ENCODE data around the gene TRDMT1.

The TRDMT1 gene

DNA sequence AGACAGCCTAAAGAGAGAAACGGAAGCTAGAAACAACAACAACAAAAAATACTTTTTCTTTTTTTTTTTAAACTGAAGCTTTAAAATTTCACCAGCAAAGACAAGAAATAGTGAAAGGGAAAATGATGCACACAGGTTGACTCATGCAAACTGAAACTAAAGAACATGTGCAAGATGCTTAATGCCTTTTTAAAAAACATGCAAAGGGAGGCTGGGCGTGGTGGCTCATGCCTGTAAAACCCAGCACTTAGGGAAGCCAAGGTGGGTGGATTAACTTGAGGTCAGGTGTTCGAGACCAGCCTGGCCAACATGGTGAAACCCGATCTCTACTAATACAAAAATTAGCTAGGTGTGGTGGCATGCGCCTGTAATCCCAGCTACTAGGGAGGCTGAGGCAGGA, 56.7 kb downstream of the TRDMT1 start:
- Histone ChIP-seq H2AFZ (ENCODE audit: low read depth, low read length) (no peak overlapping the region), H3K4me1 (ENCODE audit: insufficient read depth, low read length) (peaks cover 13% of the 10 kb centered on the region), H3K36me3 (ENCODE audit: insufficient read depth, low read length) (no peaks in the 10 kb centered on the region), H3K27me3 (ENCODE audit: insufficient read depth, low read length) (no peaks in the 10 kb centered on the region), H3K9me3 (ENCODE audit: low read length) (no peaks in the 10 kb centered on the region), H3K4me3 (ENCODE audit: low read length) (no peak overlapping the region)

DNA sequence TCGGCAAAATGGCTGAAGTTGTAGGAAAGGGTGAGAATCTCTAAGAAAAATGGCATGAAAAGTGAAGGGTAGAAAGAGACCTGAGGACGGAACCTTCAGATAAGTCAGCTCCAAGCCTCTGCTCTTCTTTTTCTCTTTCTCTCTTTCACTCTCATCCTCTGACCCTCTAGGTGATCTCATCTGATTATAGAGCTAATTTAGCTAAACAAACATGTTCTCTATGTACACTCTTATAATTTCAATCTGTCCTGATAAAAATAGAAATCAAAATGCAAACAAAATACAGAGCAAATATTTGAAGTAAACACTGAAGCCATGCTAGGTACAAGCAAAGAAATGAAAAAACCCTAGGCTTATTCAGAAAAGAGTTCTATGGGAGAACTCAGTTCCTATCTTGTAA, 57.4 kb downstream of the TRDMT1 start:
- H3K9me3 ChIP-seq (ENCODE audit: low read length) = no peaks in the 10 kb centered on the region
- no peaks in the 10 kb centered on the region for H3K36me3 ChIP-seq (ENCODE audit: insufficient read depth, low read length)
- no peaks in the 10 kb centered on the region for H3K27me3 ChIP-seq (ENCODE audit: insufficient read depth, low read length)
- peaks cover 15% of the 10 kb centered on the region for H3K4me1 ChIP-seq (ENCODE audit: insufficient read depth, low read length)
- H3K4me3 ChIP-seq (ENCODE audit: low read length) = no peak overlapping the region
- no peak overlapping the region for H2AFZ ChIP-seq (ENCODE audit: low read depth, low read length)

DNA sequence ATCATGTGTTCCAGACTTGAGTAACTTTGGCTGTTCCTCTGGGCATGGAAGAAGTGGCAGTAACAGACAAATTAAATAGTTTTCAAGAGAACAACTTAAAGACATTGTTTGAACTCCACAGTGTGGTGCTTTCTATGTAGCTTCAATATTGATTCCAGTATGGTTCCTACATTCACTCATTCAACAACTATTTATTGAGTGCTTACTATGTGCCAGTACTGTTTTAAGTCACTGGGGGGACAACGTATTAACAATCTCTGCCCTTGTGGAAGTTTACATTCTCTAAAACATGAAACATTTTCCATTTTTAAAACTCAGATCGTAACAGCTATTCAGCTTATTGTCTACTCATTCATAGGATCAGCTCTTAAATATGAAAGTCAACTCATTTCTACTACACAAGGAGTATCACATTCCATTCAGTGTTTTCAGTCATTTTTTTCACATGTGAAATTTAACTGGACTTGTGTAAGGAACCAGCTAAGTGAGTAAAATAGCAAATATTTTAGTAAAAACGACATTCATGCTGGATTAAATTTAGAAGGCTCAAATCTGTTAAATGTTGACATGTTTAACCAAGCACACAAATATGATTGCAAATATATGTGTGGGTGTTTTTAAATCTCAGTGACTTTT, 58.3 kb downstream of the TRDMT1 start:
- no peak overlapping the region for H2AFZ ChIP-seq (ENCODE audit: low read depth, low read length)
- peaks cover 19% of the 10 kb centered on the region for H3K4me1 ChIP-seq (ENCODE audit: insufficient read depth, low read length)
- no peaks in the 10 kb centered on the region for H3K36me3 ChIP-seq (ENCODE audit: insufficient read depth, low read length)

DNA sequence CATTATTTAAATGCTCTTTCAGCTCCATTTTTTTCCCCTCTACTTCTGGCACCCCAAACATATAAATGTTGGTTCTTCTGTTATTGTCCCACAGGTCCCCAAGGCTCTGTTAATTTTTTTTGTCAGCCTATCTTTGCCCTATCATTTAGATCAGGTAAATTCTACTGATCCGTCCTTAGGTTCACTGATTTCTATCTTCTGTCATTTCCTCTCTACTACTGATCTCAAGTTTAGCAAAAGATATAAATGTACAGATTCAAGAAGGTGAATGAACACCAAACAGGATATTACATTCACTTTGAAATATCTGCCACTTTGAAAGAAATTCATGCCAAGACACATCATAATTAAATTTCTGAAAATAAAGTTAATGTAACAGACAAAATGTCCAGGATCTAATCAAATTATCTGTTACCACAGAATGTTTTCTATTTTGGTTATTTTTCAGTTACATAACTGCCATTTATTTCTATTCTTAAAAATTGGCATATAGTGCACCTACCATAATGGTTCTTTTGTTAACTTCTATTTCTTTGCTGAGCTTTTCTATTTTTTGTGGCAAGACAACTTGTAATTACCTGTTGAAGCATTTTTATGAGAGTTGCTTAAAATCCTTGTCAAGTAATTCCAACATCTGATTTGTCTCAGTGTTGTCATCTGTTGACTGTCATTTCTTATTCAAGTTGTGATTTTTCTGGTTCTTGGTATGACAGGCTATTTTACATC, 59.8 kb downstream of the TRDMT1 start:
- Histone ChIP-seq H3K4me3 (ENCODE audit: low read length) (no peak overlapping the region), H3K4me1 (ENCODE audit: insufficient read depth, low read length) (peaks cover 13% of the 10 kb centered on the region), H2AFZ (ENCODE audit: low read depth, low read length) (no peak overlapping the region), H3K27me3 (ENCODE audit: insufficient read depth, low read length) (no peaks in the 10 kb centered on the region), H3K36me3 (ENCODE audit: insufficient read depth, low read length) (no peaks in the 10 kb centered on the region), H3K9me3 (ENCODE audit: low read length) (no peaks in the 10 kb centered on the region)

More for the DNA sequence above, 58.3 kb downstream of the TRDMT1 start:
- Histone ChIP-seq H3K9me3 (ENCODE audit: low read length) (no peaks in the 10 kb centered on the region), H3K4me3 (ENCODE audit: low read length) (no peak overlapping the region), H3K27me3 (ENCODE audit: insufficient read depth, low read length) (no peaks in the 10 kb centered on the region)

- H3K27me3 ChIP-seq (ENCODE audit: insufficient read depth, low read length) = no peaks in the 10 kb centered on the region
- no peak overlapping the region for H3K4me3 ChIP-seq (ENCODE audit: low read length)
- no peaks in the 10 kb centered on the region for H3K36me3 ChIP-seq (ENCODE audit: insufficient read depth, low read length)
- H3K9me3 ChIP-seq (ENCODE audit: low read length) = no peaks in the 10 kb centered on the region
- H3K4me1 ChIP-seq (ENCODE audit: insufficient read depth, low read length) = peaks cover 13% of the 10 kb centered on the region
- no peak overlapping the region for H2AFZ ChIP-seq (ENCODE audit: low read depth, low read length)
Measured at GRCh38 chr10:17140386-17140761, 61.1 kb downstream of the TRDMT1 start.

DNA sequence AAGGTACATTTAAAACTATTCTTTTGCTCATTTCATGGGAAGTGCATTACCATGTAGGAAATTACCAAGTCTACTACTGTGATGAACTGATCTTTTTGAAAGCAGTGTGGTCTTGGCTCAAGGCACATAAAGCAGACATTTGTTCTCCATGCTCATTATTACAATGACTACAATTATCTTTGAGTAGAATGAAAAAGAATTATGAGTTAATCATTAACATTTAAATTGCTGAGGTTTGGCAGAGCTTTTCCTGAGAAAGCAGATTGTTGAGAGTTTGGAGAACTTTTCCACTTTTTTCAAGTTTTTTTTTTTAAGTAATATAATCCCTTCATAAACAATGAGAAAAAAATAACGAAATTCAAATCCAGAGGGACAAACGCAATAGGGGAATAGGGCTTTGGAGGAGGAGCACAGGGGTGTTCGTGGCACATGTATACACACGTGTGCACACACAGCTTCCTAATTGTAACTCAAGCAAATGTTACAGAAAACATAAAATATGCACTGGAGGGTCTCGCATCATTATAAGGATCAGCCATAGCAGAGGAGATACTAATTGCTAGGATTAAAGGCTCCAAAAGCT, 62.9 kb downstream of the TRDMT1 start:
- Histone ChIP-seq H3K27me3 (ENCODE audit: insufficient read depth, low read length) (no peaks in the 10 kb centered on the region), H3K9me3 (ENCODE audit: low read length) (no peaks in the 10 kb centered on the region), H2AFZ (ENCODE audit: low read depth, low read length) (no peak overlapping the region), H3K4me1 (ENCODE audit: insufficient read depth, low read length) (peaks cover 25% of the 10 kb centered on the region), H3K36me3 (ENCODE audit: insufficient read depth, low read length) (no peaks in the 10 kb centered on the region), H3K4me3 (ENCODE audit: low read length) (no peak overlapping the region)

DNA sequence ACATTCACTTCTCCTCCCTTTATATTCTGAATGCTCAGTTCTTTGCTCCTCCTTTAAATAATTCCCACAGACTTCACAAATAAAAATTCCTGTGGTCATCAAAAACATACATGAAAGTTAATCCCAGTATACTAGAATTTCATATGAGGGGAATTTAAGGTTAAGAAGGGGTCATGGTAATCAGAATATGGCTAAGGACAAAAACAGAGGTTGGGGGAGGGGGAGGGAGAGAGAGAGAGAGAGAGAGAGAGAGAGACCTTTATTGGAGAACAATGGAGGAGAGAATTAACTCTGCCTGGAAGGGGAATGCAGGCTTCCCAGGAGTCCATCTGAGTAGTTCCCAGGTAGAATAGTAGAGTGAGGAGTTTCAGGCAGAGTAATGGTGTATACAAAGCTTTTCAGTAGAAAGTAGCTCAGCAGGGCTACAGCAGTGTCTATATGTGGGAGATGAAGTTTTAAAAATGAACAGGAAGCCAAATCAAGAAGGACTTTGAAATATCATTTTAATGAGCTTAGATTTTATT, 66.7 kb downstream of the TRDMT1 start:
- H2AFZ ChIP-seq (ENCODE audit: low read depth, low read length) = no peak overlapping the region
- H3K4me3 ChIP-seq (ENCODE audit: low read length) = no peak overlapping the region
- H3K4me1 ChIP-seq (ENCODE audit: insufficient read depth, low read length) = peaks cover 25% of the 10 kb centered on the region
- no peaks in the 10 kb centered on the region for H3K9me3 ChIP-seq (ENCODE audit: low read length)
- no peaks in the 10 kb centered on the region for H3K27me3 ChIP-seq (ENCODE audit: insufficient read depth, low read length)
- H3K36me3 ChIP-seq (ENCODE audit: insufficient read depth, low read length) = no peaks in the 10 kb centered on the region

- Histone ChIP-seq H3K4me3 (ENCODE audit: low read length) (no peak overlapping the region), H3K4me1 (ENCODE audit: insufficient read depth, low read length) (peaks cover 25% of the 10 kb centered on the region), H3K27me3 (ENCODE audit: insufficient read depth, low read length) (no peaks in the 10 kb centered on the region), H3K36me3 (ENCODE audit: insufficient read depth, low read length) (no peaks in the 10 kb centered on the region), H2AFZ (ENCODE audit: low read depth, low read length) (no peak overlapping the region), H3K9me3 (ENCODE audit: low read length) (no peaks in the 10 kb centered on the region)
Measured at GRCh38 chr10:17134282-17134681, 67.2 kb downstream of the TRDMT1 start.

- H3K4me1 ChIP-seq (ENCODE audit: insufficient read depth, low read length) = peaks cover 31% of the 10 kb centered on the region
- H3K27me3 ChIP-seq (ENCODE audit: insufficient read depth, low read length) = no peaks in the 10 kb centered on the region
- H3K9me3 ChIP-seq (ENCODE audit: low read length) = no peaks in the 10 kb centered on the region
- no peaks in the 10 kb centered on the region for H3K36me3 ChIP-seq (ENCODE audit: insufficient read depth, low read length)
- H2AFZ ChIP-seq (ENCODE audit: low read depth, low read length) = no peak within 1 kb of the TSS
- no peak within 1 kb of the TSS for H3K4me3 ChIP-seq (ENCODE audit: low read length)
Measured at GRCh38 chr10:17129741-17130140, 71.7 kb downstream of the TRDMT1 start, which contains the start of gene CUBN. Gene CUBN (minus strand): TSS chr10:17129811. CDS start chr10:17129765, 46 bp downstream.

GRCh38 chr10:17128261-17128660, 73.2 kb downstream of the TRDMT1 start:
- Histone ChIP-seq H3K36me3 (ENCODE audit: insufficient read depth, low read length) (no peaks in the 10 kb centered on the region), H3K4me3 (ENCODE audit: low read length) (no peak overlapping the region), H3K4me1 (ENCODE audit: insufficient read depth, low read length) (peaks cover 33% of the 10 kb centered on the region), H3K9me3 (ENCODE audit: low read length) (no peaks in the 10 kb centered on the region), H2AFZ (ENCODE audit: low read depth, low read length) (no peak overlapping the region), H3K27me3 (ENCODE audit: insufficient read depth, low read length) (no peaks in the 10 kb centered on the region)

DNA sequence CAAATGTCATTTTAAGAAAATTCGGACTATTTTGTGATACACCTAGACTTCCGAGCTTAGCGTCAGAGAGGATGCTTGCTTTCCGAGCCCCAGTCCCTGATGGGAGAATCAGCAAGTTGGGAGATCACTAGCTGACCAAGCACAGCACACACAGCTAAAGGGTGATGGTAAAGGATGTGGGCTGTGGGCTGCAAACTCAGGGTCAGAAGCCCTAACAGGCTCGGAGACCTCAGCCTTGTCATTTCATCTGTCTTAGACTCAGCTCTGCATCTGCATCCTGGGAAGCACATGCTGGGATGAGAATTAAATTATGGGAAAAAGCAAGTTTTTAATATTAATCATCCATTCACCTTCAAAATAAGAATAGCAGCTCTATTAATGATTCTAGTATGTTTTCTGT, 75.1 kb downstream of the TRDMT1 start:
- H3K36me3 ChIP-seq (ENCODE audit: insufficient read depth, low read length) = no peaks in the 10 kb centered on the region
- no peaks in the 10 kb centered on the region for H3K27me3 ChIP-seq (ENCODE audit: insufficient read depth, low read length)
- peaks cover 33% of the 10 kb centered on the region for H3K4me1 ChIP-seq (ENCODE audit: insufficient read depth, low read length)
- H3K4me3 ChIP-seq (ENCODE audit: low read length) = no peak overlapping the region
- no peak overlapping the region for H2AFZ ChIP-seq (ENCODE audit: low read depth, low read length)
- no peaks in the 10 kb centered on the region for H3K9me3 ChIP-seq (ENCODE audit: low read length)

DNA sequence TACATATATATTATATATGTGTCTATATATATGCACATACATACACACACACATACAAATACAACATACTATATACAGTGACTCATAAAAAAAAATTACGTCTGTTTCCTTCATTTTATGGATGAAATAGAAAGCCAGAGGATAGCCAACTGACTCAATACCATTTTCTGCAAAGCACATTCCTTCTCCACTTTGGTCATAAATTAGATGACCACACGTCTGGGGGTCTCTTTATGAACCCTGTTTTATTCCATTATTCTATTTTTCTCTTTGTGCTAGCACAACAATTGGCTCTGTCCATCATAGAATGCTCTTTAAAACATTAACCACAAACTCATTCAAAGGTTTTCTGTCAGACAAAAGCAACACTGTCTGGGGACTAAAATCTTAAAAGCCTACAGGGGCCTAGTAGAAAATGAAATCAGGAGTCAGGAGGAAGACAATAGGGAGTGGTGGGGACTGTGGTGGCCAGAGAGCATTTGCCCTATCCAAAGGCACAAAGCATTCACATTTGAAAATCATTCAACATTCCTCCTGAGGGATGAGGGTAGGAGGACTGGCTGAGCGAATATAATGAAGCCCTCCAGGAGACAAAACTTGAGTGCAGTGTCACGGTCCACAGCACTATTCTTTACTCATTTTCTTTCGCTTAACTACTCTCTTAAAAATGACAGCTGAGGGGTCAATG, 76.1 kb downstream of the TRDMT1 start:
- Histone ChIP-seq H3K36me3 (ENCODE audit: insufficient read depth, low read length) (no peaks in the 10 kb centered on the region), H3K9me3 (ENCODE audit: low read length) (no peaks in the 10 kb centered on the region), H2AFZ (ENCODE audit: low read depth, low read length) (no peak overlapping the region), H3K4me3 (ENCODE audit: low read length) (no peak overlapping the region), H3K27me3 (ENCODE audit: insufficient read depth, low read length) (no peaks in the 10 kb centered on the region), H3K4me1 (ENCODE audit: insufficient read depth, low read length) (peaks cover 33% of the 10 kb centered on the region)

- no peak overlapping the region for H3K4me3 ChIP-seq (ENCODE audit: low read length)
- no peak overlapping the region for H2AFZ ChIP-seq (ENCODE audit: low read depth, low read length)
- no peaks in the 10 kb centered on the region for H3K9me3 ChIP-seq (ENCODE audit: low read length)
- H3K36me3 ChIP-seq (ENCODE audit: insufficient read depth, low read length) = no peaks in the 10 kb centered on the region
- peaks cover 33% of the 10 kb centered on the region for H3K4me1 ChIP-seq (ENCODE audit: insufficient read depth, low read length)
- no peaks in the 10 kb centered on the region for H3K27me3 ChIP-seq (ENCODE audit: insufficient read depth, low read length)
Measured at GRCh38 chr10:17123961-17124360, 77.5 kb downstream of the TRDMT1 start.
